Daoy (cell line): Measurements from ENCODE around the gene STIM1. TPM values are rescaled to one million over a fixed set of nuclear protein-coding genes. Genes with fewer than 3 reads are reported as not detected.
"Not testable (repeated sequence)": the region's sequence is repeated elsewhere in the genome, so short reads cannot be mapped to it uniquely, and the experiment has no call there.

Experiments used
- DNase-seq: peaks from one replicate; pipeline ENCODE4 v3.0.0-alpha.2; 2015; ENCODE audit warnings: low read depth
- total RNA-seq: library from RNA; depleted of rRNA; stranded (reverse); fragments of >200 nt; shearing (Covaris generic); gene quantifications from 2 replicates; pipeline ENCODE4 v1.2.3, GENCODE V29; 2014

Gene STIM1
- total RNA-seq, 1 experiment from 2014 or later = 7.7 TPM

DNA sequence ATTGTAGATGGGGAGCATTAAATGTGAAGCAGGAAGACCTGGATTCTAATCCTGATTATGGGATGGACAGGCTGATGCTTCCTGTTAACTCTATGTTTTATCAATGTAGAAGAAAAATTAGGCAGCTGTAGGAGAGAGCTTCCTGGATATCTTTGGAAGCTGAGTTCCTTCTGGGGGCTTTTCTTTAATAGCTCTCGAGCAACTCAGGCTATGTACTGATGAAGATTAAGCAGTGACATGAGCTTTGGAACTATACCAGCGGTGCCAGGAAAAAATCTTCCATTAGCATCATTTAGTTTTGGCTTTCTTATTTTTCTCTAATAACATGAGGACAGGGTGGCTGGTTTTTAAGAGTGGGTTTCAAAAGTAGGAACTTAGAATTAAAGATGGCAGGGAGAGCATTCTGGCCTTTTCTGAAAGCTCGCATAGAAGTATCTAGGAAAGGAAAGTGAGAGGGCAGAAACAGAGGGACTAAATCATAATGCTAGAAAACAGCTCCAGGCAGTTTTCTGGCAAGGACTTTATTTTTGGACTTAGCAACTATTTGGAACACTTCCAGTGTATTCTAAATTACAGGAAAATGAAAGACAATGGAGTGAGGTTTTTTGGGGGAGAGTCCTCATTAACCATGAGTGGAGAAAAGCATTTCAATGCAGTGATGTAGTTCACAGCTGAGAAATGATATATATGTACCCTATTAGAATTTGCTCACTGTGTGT, 169.9 kb downstream of the STIM1 start:
- DNase-seq = no peak

DNA sequence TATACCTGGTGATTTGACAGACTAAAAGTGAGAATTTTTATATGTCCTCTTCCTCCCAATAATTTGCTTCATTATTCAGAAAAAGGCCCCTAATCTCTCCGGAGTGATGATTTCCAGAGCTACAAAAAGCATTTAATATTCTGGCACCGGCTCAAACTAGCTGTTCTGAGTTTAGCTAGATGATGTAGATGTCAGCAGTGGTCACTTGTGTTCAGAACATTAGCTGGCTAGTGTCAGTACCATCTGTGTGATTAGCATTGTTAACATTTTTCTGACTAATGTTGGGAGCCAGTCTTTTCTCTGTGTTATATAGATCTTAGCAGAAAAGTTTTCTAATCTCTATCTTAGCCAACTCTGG, 170.5 kb downstream of the STIM1 start:
- no peak for DNase-seq

DNA sequence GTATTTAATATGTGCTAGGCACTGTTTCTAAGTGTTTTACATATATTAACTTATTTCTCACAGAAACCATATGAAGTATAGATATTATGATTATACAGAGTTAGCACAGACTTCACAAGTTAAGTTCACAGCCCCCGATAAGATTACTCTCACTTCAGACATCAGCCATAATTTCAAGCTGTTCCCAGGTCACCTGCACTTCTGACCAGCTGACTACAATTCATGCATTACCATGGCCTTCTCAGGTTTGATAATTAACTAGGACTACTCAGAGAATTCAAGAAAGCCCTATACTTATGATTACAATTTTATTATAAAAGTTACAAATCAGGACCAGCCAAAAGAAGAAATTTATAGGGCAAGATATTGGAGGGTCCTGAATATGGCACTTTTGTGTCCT, 170.9 kb downstream of the STIM1 start:
- DNase-seq = no peak

DNA sequence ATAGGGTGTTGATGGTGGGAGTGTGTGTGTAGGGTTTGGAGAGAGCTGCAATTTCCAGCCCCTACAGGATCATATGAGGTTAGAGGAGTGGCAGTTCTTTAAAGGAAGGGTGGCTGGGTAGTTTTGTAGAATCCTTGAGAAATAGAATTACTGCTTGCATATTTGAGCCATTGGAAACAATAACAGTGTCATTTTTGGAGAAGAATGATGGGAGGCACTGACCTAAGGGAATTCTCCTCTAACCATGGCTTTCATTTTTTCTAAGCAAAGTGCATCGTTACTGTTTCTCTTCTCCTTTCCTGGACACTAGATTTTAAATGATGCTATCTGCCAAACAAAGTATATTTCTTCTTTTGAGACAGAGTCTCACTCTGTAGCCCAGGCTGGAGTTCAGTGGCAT, 172.3 kb downstream of the STIM1 start:
- DNase-seq = no peak

DNA sequence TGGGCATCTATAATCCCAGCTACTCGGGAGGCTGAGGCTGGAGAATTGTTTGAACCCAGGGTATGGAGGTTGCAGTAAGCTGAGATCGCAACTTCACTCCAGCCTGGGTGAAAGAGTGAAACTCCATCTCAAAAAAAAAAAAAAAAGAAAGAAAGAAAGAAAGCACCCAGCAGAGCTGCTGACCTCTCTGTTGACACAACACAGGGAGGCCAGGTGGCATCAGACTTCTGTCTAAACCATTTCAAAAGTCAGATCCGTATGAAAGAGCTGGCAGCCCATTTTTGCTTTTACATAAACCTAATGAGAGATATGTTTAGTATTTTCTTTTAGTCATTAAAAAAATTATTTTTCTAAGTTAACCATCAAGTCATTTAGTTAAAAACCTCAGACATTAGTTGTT, 174.7 kb downstream of the STIM1 start:
- DNase-seq = no peak

DNA sequence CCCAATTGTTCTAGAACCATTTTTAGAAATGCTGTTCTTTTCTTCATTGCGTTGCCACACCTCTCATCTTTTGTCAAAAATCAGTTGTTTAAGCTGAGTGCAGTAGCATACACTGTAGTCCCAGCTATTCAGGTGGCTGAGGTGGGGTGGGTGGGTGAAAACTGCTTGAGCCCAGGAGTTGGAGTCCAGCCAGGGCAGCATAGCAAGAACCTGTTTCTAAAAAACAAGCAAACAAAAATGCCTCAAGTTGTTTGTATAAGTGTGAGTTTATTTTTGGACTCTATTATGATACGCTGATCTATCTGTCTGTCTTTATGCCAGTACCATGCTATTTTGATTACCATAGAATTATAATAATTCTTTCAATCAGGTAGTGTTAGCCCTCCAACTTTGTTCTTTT, 176.6 kb downstream of the STIM1 start:
- no peak for DNase-seq

DNA sequence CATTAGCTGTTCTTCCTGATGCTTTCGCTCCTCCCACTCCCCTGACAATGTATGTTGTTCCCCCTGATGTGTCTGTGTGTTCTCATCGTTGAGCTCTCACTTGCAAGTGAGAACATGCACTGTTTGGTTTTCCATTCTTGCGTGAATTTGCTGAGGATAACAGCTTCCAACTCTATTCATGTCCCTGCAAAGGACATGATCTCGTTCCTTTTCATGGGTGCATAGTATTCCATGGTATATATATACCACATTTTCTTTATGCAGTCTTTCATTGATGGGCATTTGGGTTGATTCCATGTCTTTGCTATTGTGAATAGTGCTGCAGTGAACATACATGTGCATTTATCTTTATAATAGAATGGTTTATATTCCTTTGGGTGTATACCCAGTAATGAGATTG, 180.5 kb downstream of the STIM1 start:
- no peak for DNase-seq

DNA sequence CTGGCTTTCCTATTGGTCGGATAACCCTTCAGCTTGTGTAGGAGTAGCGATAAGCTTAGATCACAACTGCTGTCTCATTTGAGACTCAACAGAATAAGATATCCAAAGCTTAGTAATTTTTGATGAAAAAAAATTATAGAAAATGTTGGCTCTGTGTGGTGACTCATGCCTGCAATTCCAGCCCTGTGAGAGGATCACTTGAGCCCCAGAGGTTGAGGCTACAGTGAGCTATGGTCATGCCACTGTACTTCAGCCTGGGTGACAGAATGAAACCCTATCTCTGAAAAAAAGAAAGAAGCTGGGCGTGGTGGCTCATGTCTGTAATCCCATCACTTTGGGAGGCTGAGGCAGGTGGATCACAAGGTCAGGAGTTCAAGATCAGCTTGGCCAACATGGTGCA, 183.5 kb downstream of the STIM1 start:
- no peak for DNase-seq

DNA sequence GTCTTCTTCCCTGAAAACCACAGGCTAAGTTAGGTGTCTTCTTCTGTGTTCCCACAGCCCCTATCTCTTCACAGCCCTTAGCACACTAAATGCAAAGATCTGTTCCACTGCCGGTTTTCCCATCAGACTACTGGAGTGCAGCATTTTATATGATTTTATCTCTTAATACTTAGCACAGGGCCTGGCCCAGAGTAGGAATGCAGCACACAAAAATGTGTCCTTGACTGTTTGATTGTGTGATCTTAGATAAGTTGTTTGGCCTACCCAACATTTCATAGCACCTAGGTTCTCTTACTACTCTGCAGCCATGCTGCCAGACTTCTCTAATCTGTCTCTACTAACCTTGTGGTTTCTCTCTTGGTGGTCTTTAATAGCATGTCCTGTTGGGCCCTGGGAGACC, 185.0 kb downstream of the STIM1 start:
- no peak for DNase-seq

DNA sequence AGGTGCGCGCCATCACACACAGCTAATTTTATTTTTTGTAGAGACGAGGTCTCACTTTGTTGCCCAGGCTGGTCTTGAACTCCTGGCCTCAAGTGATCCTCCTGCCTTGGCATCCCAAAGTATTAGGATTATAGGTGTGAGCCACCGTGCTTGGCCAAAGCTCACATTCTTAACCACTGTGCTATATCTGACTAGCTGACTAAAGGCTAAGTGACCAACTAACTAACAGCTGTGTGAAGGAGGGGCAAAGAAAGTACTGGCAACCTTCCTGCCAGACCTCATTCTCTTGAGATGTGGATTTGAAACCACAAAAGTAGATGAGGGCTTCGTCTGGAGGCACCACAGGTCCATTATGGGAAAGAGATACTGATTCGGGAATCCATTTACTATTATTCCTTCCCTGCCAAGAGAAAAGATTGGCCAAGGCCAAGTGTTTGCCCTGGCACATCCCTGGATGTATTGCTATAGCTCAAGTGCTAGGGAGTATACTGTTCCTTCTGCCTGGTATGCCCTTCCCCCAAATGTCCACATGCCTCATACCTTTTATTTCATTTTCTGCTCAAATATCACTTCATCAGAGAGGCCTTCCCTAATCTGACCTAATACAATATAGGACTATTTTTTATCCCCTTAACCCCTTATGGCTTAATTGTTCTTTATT, 186.4 kb downstream of the STIM1 start:
- DNase-seq = no peak

DNA sequence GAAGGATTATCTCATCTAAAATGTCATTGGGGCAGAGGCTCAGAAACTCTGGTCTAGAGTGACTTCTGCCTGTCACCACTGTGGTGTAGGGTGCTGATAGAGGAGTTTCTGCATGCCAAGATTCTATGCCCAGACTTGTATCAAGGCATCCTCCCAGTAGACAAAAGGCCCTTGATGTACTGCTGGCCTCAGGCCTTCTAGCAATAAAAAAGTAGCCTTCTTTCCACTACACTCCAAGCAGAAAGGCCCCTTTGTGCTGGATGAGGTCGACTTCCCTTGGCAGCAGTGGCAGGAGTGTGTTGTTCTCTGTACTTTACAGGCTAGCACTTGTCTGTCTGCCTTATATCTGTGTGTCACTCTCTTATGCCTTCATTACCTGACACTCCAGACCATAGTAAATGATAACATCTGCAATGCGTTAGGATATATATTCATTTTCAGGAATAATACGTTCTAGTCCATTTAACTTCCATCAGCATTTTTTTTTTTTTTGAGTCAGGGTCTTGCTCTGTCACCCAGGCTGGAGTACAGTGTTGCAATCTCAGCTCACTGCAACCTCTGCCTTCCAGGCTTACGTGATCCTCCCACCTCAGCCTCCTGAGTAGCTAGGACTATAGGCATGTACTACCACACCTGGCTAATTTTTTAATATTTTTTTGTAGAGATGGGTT, 189.6 kb downstream of the STIM1 start:
- DNase-seq = no peak

DNA sequence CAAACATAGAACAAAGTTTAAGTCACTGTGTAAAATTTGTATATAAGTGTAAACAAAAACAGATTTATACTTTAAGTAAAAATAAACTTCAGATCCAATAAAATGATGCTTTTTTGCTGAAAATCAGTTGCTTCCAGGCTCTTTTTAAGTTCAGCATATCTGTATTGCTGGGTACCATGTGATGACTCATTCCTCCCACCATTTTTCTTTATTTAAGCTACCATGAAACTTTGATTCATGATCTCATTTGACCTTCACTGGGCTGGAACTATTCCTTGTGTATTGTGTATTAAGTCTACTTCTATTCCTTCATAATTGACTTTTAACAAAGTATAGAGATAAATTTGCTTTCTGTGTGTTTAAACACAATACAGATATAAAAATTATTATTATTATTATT, 192.9 kb downstream of the STIM1 start:
- DNase-seq = no peak

DNA sequence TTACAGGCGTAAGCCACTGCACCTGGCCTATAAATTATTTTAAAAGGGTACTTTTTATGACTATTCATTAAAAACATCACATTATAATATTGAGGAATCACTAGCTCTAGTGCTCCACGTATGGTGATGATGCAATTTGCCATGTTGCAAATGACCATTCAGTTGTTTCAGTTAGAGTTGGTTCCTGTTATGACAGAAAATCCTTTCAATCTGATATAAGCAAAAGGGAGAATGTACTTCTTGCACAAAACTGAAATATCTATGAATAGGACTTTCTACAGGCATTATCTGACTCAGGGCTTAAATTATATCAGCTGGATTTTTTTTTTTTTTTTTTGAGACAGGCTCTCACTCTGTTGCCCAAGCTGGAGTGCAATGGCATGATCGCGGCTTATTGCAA, 193.5 kb downstream of the STIM1 start:
- no peak for DNase-seq

DNA sequence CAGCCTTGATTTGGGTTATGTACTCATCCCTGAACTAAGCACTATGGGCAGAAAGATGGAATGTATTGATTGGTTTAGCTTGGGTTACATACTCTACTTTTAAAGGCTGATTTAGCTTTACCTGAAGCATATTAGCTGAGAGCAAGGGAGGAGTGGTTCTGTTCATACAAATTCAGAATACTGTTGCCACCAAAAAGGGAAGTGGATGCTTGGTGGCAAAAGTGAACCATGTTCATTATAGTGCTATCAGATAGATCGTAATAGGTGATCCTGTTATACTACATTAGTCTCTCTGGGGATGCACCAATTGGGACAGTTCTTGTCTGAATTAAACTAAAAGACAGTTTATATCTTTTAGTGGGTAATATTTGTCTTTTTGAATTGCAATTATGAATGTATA, 194.7 kb downstream of the STIM1 start:
- no peak for DNase-seq

DNA sequence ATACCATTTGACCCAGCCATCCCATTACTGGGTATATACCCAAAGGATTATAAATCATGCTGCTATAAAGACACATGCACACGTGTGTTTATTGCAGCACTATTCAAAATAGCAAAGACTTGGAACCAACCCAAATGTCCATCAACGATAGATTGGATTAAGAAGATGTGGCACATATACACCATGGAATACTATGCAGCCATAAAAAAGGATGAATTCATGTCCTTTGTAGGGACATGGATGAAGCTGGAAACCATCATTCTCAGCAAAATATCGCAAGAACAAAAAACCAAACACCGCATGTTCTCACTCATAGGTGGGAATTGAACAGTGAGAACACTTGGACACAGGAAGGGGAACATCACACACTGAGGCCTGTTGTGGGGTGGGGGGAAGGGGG, 197.7 kb downstream of the STIM1 start:
- DNase-seq = not testable (repeated sequence)

DNA sequence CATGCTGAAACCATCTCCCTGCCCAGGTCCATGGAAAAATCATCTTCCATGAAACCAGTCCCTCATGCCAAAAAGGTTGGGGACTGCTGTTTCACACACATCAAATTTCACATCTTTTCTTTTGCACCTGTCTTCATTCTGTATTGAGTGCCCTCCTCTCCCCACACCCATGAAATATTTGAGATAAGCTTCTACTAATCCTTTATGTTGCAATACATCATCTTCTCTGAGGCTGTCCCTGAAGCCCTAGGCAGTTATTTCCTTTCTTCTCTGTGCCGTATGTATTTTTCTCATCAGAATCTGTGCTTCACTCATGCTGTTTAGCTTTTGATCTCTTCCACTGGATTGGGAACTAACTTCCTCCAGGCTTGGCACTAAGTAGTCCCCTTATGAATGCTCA, 199.2 kb downstream of the STIM1 start:
- DNase-seq = no peak

DNA sequence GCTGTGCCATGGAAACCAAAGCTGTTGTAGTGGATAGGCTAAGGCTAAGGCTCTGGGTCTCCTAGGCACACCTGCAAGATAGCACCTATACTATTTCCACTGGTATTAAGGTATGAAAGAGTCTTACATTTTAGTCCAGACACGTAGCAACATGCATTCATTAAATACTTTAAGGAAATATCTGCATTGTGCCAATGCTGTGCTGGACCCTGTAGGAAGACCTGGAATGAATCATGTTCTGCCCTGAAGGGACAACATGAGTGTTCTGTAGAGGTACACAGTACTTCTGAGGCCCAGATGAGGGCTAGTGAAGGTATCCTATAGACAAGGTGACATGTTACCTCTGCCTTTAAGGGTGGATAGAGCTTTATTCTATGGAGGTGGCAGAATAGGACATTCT, 204.0 kb downstream of the STIM1 start:
- no peak for DNase-seq

DNA sequence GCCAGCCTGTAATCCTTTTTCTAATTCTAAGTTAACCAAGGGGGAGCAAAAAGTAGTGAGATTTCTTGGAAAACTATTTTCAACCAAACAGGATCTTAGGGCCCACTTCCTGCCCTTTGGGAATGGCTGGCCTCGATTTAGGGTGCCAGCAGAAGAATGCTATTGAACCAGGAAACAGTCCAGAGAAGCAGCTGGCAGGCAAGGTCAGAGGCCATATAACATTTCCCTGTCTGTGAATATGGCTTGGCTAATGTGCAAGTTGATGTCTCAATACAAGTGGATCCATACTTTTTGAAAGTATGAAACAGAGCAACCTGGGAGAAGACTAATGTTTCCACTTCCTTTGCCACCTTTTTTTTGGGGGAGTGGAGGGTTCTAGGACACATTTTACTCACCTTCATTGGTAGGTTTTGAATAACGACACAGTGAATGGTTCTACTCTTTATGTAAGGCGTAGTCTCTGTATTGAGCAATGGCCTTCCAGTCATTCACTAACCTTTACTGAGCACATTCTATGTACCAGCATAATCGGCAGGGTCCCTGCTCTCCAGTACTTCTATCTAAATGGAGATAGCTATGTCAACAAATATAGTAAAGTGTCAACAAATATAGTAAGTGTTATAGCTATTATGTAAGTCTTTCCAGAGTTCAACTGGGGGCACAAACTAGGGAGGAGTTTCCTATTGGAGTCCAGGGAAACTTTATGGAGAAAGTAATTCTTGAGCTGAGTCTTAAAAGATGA, 204.9 kb downstream of the STIM1 start:
- DNase-seq = no peak

DNA sequence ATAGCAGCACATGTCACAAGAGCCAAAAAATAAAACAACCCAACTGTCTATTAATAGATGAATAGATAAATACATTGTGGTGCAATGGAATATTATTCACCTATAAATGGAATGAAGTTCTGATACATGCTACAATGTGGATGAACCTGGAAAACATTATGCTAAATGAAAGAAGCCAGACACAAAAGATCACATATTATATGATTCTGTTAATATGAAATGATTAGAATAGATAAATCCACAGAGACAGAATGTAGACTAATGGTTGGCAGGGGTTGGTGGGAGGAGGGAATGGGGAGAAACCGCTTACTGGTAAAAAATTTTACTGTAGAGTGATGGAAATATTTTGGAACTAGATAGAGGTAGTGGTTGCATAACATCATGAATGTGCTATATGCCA, 206.2 kb downstream of the STIM1 start:
- DNase-seq = no peak

DNA sequence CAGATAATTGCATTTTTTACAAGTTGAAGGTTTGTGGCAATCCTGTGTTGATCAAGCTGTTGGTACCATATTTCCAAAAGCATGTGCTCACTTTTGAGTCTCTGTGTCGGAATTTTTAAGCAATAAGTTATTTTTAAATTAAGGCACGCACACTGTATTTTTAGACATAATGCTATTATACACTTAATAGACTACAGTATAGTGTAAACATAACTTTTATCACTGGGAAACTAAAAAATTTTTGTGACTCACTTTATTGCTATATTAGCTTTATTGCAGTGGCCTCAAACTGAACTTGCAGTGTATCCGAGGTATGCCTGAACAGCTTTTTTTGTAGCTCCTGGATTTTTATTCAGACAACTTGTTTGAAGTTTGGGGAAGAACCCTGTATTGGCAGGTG, 207.9 kb downstream of the STIM1 start:
- DNase-seq = no peak

DNA sequence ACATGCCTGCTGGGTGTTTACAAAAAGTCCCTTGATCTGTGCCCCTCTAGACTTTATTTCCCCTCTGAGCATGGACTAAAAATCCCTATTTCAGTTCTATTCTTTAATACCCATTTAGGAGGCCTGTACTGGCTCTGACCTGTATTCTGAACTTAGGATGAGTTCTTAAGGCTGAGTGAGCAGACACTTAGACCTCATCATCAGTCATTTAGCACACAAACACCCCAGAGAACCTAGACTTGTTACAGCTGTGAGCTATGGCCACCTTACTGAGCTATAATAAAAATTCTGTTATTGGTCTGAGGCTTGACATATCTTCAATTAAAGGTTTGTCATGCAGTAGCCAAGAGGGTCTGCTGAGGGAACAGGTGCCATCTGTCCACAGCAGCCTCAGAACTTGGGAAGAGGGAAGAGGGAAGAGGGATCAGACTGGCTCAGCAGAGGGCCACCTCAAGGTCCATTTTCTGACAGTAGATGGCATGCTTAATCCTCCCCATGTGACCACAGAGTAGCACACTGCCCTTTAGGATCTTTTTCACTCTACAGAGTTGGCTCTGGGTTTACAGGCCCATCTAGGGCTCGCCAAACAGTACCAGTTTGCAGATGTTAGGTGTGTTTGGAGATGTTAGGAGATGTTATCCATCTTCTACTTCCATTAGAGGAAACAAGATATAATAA, 209.0 kb downstream of the STIM1 start:
- no peak for DNase-seq

DNA sequence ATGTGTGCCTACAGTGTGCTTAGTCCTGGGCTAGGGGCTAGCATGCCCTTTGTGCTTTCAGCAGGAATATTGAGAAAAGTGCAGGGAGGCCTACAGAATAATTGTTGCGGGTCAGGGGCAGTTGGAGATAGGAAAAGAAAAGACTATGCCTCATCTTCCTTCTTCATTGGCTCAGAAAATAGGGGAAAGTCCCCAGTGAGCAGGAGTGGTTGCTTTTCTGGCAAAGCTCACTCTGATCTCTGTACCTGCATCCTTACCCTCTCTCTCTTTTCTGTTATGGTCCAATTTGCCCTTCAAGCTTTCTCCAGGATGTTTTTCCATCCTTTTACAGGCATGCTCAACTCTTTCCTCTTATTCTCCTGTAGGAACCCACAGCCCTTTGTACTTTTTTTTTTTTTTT, 209.6 kb downstream of the STIM1 start:
- DNase-seq = no peak
